ENCODE results near the gene FMNL2.
"Not testable (repeated sequence)": the region's sequence is repeated elsewhere in the genome, so short reads cannot be mapped to it uniquely, and the experiment has no call there.

FMNL2 gene

DNA sequence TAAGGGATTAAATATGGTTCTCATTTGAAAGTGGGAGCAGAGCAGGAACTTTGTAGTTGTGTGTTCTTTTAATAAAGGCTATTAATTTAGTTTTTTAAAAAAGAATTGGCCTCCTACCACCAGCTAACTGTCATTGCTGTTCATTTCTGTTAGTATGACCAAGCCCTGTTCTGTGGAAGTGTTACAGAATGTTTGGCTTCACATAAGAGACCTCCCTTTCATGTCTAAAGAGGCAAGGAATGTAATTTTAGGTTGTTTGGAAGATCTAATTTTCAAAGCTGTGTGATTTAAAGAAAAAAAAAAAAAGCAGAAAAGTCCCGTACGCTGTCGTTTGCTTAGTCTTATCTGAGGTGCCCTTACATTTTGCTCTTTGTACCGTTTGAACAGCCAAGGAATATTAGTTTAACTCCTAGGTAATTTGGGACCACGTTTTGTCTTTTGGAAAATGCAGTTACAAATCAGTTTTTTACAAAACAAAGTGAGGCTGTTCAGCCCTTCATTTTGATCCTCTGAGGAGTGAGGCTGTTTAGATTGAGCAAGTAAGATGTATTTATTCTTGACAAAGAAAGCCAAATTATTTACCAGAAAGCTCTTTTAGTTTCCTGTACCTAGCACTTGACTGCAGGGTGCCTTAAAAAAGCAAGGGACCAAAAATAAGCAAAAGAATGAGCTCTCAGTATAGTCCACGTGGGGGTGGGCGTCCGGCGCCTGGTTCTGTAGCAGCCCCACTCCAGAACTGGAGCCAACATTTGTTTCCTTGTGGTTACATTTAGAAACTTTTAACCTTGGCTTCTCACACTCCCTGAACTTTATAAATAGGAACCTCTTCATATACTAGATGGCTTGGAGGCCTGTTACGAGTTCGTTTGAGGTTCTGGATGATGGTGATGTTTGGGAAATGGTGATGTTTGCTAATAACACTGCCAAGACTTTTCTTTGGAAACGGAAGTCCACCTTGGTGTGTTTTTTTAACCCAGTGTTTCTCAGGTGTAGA is 136.2 kb downstream of the FMNL2 start:
- no peak for DNase-seq (ENCODE audit: low spot score)

DNA sequence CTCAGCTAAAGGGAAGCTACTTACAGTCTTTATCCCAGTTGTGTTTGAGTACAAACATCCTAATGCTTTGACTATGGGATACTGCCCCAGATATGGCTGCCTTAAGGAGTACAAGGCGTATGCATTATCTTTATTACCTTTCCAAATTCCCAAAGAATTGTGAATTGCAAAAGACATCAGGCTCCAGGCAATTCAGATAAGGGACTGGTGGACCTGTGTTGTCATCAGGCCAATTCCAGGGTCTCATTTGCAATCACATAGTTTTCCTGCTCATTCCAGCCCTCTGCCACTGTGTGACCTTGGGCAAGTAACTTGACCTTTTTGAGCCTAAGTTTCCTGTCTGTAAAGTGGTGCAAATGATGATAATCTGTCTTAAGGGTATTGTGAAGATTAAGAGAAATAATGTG is 137.5 kb downstream of the FMNL2 start:
- DNase-seq (ENCODE audit: low spot score): no peak

DNA sequence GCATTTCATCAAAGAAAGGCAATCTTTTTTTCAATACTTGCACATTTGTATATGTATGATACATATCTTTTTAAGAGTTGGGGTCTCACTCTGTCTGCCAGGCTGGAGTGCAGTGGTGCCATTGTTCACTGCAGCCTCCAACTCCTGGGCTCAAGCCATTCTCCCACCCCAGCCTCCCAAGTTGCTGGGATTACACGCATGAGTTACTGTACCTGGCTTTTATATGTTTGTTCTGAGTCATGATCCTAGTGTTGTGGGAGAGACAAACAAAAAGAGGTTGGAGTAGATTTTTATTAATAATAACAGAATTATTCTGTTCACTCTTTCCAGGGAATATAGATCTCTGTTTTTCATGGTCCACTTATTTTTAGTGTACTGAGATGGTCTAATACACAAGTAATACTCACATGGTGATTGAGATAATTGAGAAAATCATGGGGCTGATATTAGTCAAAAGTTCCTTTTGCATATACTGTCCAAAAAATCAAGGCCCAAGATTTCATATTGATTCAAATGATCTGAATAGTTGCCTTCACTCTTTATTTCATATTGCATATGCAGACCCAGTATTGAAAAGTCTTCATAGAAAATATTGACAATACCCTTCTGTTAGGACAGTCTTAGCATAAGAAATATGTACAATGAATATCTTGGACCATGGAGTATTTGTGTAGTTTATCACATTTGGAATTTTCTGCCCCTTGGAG is 138.3 kb downstream of the FMNL2 start:
- no peak for DNase-seq (ENCODE audit: low spot score)

DNA sequence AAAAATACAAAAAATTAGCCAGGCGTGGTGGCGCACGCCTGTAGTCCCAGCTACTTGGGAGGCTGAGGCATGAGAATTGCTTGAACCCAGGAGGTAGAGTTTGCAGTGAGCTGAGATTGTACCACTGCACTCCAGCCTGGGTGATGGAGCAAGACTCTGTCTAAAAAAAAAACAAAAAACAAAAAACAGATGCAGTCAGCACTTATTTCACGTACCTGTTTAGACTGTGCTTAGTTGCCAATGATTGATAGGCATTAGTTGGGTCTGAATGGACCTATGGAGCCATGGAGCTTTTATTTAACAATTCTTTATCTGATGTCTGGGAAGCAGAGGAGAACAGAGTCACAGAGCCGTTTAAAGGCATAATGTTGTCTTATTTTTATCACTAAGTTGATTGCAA is 139.5 kb downstream of the FMNL2 start:
- DNase-seq (ENCODE audit: low spot score): not testable (repeated sequence)

DNA sequence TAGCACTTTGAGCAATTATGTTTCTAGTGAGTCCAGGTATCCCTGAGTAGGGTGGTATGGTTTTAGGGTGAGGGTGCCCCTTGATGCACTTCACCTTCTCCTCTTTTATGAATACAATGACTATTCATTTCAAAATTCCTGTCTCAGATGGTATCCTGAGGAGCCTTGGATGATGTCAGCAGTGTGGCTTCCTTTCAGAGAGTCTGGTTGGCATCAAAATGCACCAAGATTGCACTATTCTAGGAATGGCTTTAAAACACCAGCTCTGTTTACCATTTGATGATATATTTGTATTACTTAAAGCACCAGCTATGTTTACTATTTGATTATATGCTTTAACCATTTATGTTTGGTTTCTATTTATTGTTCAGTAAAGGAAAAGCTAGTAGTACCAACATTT is 141.0 kb downstream of the FMNL2 start:
- DNase-seq (ENCODE audit: low spot score): no peak

DNA sequence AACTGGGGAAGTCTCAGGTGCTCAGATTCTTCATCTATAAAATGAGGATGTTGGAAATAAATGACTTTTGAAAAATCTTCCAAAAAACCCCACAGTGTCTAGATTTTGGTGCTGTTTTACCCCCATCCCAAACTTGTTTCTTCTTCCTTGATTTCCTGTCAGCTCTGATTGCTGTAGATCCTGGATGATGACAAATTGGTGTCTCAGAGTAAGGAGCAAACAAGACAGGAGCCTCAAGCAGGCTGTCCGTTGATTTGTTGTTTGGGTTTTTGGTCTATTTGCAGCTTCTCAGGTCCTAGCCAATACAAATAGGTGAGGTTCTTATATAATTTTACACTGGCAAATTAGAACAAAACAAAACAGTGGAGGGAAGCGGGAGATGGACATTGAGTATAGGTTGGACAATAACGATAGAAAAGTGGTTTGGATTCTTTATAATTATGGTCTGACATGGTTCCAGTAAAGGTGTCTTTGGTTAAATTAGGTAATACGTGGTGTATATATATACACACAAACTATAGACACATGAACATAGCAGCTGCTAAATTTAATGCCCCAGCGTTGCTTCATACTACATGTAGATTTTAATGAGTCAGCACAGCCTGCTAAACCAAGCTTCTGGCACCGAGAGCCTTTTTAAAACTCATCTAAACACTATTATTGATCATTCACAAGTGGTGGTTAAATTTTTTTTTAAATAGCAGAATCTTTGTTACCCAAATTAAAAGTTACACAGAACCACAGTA is 142.5 kb downstream of the FMNL2 start:
- no peak for DNase-seq (ENCODE audit: low spot score)

DNA sequence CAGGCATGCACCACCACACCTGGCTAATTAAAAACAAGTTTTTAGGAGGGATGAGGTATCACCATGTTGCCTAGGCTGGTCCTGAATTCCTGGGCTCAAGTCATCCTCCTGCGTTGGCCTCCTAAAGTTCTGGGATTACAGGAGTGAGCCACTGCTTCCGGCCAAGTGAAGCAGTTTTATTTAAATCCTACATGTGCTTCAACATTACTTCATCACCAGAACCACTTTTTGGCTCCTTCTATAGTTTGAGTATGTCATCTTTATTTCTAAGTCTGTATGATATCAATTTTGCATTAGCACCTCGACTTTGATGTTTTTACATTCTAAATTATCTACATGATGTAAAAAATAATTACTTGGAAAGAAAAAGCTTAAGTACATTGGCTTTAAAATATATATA is 144.3 kb downstream of the FMNL2 start:
- no peak for DNase-seq (ENCODE audit: low spot score)

DNA sequence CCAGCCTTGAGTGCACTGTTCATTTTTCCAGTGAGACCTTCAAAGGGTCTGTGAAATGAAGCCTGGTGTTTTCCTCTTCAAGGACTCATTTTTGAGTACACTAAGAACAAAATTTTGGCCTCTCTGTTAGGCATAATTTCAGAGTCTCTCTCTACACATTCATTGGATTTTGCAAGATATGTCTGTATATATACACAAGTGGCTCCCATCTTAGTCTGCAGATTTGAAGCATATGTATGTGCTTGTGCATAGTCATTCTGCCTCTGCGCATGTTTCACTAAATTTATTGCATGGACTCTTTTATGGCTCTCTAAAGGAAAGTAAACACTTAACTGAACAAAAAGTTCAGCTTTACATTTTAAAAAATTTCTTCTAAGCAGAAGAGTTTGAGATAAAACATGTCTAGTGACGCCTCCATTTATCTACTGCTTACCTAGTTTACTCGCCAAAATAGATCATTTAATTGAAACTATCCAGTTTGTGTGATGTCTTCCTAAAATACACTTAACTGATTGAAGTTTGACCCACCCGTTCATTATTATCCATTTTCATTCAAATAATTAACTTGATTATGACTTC is 145.9 kb downstream of the FMNL2 start:
- DNase-seq (ENCODE audit: low spot score): no peak

DNA sequence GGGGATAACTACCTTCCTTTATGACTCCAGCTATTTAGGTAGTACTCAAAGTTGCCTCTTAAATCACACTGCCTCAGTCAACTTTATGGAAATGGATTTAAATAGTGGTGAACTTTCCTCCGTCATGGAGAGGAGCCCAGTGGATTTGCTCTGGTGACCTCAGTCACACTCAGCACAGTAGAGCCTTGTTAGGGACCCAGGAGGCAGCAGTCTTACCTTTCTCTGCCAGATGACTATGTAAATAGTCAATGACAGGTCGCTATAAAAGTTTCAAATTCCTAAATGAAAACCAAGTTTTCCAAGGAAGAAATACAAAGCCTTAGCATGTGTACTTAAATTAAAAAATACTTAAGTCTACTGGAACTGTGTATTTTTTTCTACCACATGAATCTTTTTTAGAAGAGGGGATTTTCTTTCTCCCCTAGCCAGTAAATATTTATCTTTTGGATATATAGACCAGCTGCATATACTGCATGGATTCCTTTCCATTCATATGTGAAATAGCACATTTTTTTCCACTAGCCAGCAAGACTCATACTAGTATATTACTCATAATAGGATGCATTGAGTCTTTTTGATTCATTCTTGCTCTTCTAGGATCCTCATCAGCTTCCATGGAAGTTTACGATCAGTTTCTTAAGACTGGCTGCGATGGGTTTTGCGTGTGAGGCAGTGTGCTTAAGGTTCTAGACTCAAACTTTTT is 147.1 kb downstream of the FMNL2 start:
- DNase-seq (ENCODE audit: low spot score): no peak

DNA sequence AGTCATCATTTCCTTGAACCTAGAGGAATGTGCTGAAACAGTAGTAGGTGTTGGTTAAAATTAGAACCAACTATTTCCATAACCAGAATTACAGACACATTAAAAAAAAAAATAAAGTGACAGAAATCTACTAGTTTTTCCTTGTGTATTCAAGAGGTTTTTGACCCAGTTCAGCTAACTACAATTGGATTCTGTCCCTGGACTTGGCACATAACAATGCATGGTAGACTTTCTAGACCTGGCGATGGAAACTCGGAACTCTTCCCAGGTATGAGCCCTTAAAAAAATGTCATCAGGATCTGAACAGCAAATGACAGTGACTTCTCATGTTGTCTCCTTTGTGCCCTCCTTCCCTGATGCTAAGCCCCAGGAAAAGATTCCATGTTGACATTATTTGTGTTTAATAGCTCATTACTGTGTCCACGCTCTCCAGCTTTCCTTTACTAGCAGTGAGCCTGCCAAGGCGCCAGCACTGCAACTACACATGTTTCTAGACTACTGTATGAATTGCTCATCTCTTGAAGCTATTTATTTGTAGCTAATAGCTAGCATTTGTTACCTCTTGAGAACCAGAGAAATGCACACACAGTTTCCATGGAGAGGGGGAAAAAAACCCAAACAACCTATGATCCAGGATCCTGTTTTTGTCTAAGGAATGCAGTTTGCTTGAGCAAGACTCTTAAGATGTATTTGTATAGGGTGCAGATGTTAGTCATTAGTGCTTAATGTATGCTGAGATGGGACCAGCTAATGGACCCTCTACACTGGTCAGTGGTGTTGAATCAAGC is 148.5 kb downstream of the FMNL2 start:
- DNase-seq (ENCODE audit: low spot score): no peak

DNA sequence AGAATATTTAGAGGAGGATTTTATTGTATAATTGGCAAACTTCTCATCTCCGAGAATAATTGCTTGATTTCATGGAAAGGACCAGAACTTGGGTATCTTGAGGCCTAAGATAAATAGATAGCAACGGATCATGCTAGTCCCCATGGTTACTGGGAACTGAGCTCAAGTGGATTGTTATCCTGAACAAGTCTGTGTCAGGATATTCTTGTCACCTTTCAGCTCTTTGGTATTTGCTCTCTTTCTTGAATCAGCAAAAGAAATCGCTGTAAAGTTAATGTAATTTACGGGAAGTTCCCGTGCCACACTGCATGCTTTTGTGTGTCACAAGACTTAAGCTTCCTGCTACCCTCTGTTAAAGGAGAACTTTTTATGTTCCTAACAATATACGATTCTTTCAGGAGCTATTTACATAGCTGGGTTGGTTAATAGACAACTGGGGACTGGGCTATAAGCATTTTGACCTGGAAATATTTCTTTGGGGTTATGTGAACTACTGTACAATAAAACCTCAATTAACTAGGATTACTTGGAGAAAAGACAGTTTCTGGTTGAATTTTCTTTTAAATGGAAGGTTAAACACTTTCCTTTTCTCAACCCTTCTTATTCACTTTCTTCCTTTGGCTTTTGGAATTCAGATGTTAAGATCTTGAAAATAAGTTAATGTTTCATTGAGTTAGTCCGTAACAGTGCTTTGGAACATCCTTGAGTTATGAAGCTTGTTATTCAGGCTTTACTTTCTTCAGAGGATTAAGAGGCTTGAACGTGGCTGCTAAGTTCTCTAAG is 151.2 kb downstream of the FMNL2 start:
- DNase-seq (ENCODE audit: low spot score): no peak

DNA sequence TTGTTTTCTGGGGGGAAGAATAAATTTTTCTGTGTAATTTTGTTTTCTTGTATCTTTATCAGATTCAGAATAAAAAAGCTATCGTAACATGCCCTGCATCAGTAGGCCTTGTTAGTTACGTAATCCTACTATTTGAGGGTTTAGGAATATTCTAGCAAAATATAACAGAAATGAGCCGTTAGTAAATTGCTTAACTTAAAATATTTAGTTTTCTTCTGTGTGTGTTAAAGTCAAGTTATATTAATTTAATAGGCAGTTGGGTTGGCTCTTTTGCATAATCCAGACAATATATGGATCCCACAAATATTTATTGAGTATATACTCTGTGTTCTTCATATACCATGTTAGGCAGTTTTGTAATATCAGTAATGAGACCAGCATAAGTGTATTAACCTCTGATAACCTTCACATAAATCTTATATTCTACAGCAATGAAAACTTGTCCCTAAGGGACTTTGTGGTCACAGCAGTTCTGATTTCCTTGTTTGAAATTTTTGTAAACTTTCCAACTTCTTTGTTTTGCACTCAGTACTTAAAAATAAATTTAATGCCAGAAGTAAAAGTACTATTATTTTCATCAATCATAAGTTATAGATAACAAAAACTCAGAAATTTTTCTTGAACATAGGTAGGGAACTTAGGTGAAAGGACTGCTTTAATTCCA is 151.9 kb downstream of the FMNL2 start:
- no peak for DNase-seq (ENCODE audit: low spot score)

DNA sequence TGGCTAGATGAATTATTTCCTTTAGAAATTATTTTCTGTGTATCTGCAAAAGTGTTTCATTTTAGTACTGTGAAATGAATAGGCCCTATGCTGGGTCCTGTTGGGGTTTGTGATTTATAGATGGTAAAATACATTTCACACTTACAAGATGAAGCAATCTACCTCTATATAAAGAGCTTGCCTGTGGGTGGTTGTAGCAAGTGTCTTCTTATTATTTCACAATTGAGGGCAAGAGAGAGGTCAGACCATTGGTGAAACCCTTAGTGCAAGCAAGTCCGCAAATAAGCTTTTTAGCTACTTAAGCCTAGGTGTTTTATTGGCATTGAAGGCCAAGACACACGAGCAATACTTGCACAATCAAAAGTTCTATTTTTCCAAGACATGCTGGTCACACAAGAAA is 153.1 kb downstream of the FMNL2 start:
- DNase-seq (ENCODE audit: low spot score): no peak

DNA sequence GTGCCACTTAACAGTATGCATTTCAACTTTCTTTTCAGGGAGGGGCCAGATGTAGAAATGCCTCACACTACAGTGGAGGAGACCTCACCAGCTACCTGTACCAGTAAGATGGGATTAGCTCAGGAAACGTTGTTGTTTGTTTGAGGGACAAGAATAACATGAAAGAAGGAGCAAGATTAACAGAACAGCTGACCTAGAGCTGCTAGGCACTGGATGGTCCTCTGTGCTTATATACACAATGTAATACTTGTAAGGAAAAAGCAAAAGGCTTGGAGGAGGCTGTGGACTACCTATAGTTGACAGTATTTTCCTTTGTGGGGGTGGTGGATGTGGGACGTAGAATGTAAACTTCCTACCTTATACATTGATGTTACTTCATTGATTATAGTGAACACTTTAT is 154.4 kb downstream of the FMNL2 start:
- no peak for DNase-seq (ENCODE audit: low spot score)

DNA sequence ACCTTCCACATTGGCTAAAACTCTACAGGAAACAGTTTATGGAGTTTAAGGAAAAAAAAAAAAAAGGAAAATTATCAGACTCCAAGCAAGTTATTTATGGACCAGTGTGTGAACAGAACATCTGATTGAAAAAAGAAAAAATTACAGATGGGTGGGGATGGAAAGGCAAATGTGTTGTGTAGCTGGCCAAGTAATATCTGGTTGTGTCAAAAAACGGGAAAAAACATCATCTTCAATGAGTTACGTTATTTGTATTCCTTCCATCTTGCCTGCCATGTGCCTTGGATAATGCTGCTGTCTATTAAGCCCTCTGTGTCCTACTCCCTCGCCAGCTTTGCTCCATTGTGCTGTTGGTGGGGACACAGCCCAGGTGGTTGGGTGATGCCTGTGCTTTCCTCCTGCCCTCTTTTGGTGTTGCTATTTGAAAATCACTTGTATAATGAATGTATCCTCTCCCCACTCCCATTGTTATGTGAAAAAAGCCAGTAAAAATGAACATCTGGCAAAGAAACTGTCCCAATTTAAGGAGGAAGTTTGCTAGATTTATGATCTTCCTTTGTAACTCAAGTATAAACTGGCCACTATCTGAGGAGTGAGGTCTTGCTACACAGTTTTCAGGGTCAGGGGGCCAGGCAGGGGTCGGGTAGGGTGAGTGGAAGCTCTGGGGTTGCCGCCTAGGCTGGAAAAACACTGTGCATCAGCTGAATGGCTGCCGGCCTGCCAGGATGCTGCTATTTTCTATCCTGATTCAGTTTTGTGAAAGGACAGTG is 155.9 kb downstream of the FMNL2 start:
- no peak for DNase-seq (ENCODE audit: low spot score)

DNA sequence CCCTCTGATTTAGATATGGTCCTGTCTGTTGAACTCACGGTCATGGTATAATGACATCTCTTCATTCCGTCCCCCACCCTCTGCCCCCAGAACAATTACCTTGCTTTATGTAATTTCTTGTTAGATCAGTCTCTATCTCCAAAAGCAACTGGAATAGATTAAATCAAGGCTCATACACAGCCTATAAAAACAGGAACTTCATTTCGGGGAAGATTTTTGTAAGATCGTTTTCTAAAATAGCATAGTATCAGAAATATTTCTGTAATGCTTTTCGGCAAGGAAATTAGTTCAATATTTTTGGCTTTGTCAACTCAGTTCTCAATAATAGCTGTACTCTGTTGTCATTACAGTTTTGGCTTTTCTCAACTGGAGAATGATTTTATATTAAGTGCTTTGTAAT is 157.2 kb downstream of the FMNL2 start:
- DNase-seq (ENCODE audit: low spot score): no peak

DNA sequence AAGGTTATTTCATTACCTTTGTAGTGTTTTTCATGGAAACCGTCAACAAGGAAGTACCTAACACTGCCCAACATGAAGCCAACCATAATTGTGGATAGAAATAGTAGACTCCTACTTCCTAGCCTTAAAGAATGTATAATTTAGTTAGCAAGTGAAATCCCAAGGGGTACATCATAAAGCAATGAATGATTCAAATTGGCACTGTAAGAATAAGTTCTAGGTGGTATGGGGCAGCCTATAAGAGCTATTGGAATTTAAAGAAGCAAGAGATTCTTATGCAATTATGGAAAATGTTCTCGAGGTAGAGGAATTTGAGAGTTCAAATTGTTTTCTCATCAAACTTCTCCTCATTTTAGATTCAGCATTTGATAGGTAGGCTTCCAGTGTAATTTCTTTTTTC is 157.9 kb downstream of the FMNL2 start:
- no peak for DNase-seq (ENCODE audit: low spot score)

DNA sequence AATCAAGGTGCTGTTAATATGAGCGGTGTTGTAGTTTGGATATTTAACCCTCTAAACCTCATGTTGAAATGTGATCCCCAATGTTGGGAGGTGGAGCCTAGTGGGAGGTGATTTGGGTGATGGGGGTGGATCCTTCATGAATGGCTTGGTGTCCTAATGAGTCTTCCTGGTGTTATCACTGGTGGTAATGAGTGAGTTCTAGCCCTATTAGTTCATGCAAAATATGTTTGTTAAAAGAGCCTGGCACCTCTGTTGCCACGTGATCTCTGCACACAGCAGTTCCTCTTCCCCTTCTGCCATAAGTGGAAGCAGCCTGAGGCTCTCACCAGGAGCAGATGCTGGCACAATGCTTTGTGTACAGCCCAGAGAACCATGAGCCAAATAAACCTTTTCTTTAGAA is 158.4 kb downstream of the FMNL2 start:
- DNase-seq (ENCODE audit: low spot score): no peak
